HG02571 (cell line): ENCODE data around the gene PRKCZ.

Source experiments
- ATAC-seq: cut with Tn5 transposase; IDR thresholded peaks from one replicate; pipeline ENCODE4 v1.9.1; 2021; ENCODE audit warnings: mild to moderate bottlenecking, moderate library complexity; ENCODE audit not compliant: unreplicated experiment

The PRKCZ gene

GRCh38 chr1:2049718-2050431 lies at the start of gene PRKCZ:
PRKCZ (plus strand) TSS chr1:2050411; CDS start chr1:2050631, 220 bp downstream.
- no peak for ATAC-seq

- ATAC-seq, result no peak
These were observed 49.8 kb upstream of the PRKCZ start for GRCh38 chr1:2000432-2000831.

GRCh38 chr1:2000850-2001249 lies 49.4 kb upstream of the PRKCZ start:
- no peak for ATAC-seq

GRCh38 chr1:2001773-2002411 lies 48.3 kb upstream of the PRKCZ start:
- ATAC-seq, result no peak

GRCh38 chr1:2003541-2004131 lies 46.6 kb upstream of the PRKCZ start, which contains the start of gene CFAP74:
CFAP74 (minus strand) TSS chr1:2003786; CDS start chr1:1990956, 12,830 bp downstream.
- no peak for ATAC-seq

GRCh38 chr1:2004856-2005255 lies 45.4 kb upstream of the PRKCZ start:
- no peak for ATAC-seq

GRCh38 chr1:2009101-2010053 lies 40.8 kb upstream of the PRKCZ start:
- no peak for ATAC-seq

GRCh38 chr1:2014181-2014580 lies 36.0 kb upstream of the PRKCZ start:
- no peak for ATAC-seq

- ATAC-seq, result no peak
These were observed 35.2 kb upstream of the PRKCZ start for GRCh38 chr1:2014741-2015735.

GRCh38 chr1:2016123-2016522 lies 34.1 kb upstream of the PRKCZ start:
- ATAC-seq, result no peak

- no peak for ATAC-seq
These were observed 31.7 kb upstream of the PRKCZ start for GRCh38 chr1:2018217-2019171.

- no peak for ATAC-seq
These were observed 31.1 kb upstream of the PRKCZ start, which contains the start of gene GABRD for GRCh38 chr1:2019172-2019543. GABRD (plus strand) TSS chr1:2019345; CDS start chr1:2019424, 79 bp downstream.

- ATAC-seq, result no peak
These were observed 30.5 kb upstream of the PRKCZ start for GRCh38 chr1:2019571-2020309.

GRCh38 chr1:2020310-2020655 lies 29.9 kb upstream of the PRKCZ start:
- ATAC-seq, result no peak

- ATAC-seq, result no peak
These were observed 28.7 kb upstream of the PRKCZ start for GRCh38 chr1:2021550-2021949.

- ATAC-seq, result no peak
These were observed 28.0 kb upstream of the PRKCZ start for GRCh38 chr1:2022063-2022770.

GRCh38 chr1:2023187-2023586 lies 27.0 kb upstream of the PRKCZ start:
- ATAC-seq, result no peak
